HS-27A (cell line): ENCODE results near the gene YOD1.

ENCODE experiments used
- DNase-seq: peaks from one replicate; pipeline ENCODE4 v3.0.0-alpha.2; 2012; ENCODE audit warnings: low read depth, missing footprints

Gene YOD1

DNA sequence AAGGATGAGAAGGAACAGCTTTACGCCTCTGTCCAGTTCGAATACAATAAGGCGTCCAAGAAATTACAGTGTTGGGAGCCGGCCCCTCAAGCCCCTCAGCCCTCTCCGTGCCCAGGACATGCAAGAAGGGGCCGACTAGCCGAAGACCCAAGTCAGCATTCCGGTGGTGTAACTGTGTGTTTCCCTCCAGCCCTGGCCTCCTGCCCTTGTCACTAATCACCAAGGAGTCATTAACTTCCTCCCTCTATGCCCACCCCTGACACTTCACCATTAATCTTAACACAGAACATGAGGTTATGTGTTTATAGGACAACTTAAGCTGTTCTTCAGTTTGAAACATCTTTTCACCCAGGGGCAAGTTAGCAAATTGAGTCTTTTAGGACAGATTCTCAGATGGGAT lies 21.2 kb upstream of the YOD1 start:
- no peak for DNase-seq

DNA sequence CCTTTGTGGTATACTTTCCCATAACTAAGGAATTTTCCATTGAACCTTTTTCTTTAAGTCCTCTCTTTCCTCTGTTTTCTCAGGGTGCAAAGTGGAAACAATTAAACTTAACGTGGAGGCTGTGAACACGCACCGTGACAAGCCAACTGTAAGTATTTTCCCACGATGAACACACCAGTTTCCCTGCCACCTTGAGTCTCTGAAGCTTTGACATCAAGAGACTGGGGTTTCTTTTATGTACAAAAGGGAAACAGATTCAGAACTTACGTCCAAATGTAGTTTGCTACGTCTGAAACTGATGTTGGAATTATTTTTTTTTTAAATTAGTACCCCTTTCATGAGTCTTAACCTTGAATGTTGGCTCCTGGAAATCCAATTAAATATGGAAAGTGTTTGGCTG lies 20.4 kb upstream of the YOD1 start:
- DNase-seq: no peak

DNA sequence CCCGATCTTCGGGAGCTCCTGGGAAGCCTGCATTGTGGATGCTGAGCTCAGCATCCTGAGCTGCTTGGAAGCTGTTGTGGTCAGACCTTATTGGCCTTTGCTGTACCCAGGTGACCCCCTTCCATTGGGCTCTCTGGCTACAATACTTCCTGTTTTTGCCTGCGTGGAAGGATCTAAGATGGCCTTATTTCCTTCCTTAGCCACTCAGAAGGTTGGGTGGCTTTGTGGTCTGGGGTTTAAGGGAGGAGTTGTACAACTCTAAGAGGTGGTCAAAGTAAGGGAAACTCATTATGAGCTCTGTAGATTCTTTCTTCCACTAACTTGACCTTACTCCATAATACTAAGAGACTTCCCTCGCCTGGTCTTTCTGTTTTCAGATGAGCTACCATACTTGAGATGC lies 19.8 kb upstream of the YOD1 start:
- DNase-seq: no peak

DNA sequence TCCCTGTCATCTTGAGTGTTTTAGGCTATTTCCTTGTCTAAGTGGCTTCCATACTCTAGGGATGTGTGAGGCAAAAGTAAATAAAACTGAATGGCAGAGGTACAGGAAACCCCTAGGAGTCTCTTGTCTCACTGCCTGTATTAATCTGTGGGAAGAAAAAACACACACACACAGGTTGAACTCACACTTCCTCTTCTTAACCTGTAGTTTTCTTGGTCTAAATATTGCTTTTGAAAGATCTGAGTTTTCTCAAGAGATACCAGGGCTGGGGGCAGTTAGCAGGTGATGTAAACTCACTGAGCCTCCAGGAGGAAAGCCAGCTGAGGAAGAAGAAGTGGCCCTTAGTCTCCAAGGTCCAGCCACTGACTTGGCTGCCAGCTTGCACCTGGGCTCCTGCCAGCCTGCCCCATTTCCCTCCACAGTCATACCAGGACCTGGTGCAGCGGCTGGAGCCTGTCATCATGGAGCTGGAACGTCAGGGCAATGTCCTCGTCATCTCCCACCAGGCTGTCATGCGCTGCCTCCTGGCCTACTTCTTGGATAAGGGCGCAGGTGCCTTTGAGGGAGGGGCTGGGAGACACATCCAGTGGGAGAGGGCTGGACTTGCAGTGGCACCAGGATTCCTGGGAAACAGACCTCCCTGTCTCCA lies 19.0 kb upstream of the YOD1 start:
- no peak for DNase-seq

DNA sequence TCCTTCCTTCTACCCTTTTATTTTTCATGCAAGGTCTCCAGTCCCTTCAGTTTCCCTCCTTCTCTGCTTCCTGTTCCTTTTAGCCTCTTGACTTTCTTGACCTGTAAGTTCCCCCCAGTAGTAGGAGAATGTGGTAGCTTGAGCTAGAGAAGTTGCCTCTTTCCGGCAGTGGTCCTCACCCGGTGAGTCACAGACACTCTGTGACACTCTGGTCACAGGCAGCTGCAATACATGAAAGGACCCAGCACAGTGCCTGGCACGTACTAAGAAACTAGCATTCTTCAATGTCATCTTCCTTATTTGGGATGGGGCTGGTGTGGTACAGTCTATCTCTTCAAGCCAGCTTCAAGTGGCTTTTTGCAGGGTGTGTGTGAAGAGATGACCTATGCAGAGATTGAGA lies 18.1 kb upstream of the YOD1 start:
- DNase-seq: no peak

DNA sequence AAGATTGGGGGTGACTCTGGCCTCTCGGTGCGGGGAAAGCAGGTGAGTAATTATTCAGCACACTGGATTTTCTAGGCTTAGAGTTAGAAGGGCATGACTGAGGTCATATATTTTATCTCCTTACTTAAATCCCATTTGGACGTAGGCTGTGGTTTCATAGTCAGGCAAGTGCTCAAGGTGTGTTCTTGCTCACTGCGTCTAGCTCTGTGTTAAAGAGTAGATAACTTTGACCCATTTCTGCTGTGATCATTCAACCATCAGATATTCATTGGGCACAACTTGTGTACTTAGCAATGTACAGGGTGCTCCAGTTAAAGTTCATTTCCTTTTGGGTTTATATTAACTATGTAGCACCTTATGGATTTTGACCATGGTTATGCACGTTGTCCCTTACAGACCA lies 16.7 kb upstream of the YOD1 start:
- DNase-seq: no peak

DNA sequence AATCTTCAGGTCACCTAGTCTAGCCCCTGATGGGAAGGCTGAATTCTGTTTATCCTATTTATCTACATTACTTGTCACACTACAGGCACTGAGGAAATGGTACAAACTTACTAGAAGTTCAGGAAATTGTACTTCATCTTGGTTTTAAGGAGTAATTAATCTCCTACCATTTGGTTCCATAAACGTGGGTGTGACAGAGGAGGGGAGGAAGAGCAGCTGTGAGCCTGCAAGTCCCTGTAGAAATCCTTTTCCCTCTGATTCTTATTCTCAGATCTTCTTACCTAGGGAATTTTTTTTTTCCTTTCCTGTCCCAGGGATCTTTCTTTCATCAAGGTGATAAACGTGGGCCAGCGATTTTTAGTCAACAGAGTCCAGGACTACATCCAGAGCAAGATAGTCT lies 16.2 kb upstream of the YOD1 start:
- no peak for DNase-seq

DNA sequence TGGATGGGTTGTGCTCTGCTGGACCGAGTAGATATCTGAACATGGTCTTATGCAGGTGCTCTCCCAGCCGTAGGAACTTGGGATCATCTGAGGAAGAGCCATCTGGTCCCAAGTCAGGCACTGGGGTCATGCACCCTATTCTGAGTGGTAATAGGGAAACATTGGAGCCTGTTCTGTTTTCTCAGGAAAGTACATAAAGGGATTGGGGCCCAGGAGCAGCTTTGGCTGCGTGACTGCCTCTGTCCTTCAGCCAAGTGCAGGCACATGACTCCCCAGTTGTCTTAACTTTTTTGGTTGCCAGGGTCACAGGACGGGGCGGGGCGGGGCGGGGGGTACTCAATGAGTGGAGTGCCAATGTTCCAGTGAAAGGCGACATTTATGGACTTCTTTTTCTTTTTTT lies 13.6 kb upstream of the YOD1 start:
- no peak for DNase-seq

DNA sequence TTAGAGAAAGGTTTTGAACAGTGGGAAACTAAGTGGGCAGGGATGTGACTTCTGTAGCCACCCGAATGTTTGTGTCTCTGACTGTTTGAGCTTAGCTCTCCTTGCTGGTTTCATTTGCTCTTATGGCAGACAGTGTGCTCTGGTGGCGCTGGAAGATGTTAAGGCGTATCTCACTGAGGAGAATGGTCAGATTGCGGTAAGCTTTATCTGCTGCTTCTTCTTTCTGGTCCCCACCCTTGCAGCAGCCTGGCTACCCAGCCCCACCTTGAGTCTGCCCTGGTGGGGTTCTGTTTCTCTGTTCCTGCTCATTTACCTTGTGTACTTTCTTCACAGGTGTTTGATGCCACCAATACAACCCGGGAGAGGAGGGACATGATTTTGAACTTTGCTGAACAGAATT lies 12.0 kb upstream of the YOD1 start:
- DNase-seq: no peak

DNA sequence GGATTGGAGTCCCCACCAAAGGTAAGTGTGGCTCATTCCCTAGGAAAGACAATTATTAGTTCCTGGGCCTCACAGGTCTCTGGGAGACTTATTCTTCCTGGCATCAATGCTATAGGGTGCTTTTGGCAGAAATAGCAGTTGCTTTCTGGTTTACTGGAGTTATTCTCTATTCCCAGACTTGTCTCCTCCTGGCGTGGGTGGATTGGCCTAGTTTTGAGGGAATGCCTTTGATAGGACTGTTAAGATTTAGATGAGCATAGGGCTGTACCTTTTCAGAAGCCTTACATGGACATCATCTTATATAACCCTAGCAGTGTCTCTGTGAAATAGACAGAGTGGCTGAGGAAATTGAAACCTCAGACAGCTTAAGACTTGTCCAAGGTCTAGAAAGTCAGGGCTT lies 11.1 kb upstream of the YOD1 start:
- DNase-seq: no peak

DNA sequence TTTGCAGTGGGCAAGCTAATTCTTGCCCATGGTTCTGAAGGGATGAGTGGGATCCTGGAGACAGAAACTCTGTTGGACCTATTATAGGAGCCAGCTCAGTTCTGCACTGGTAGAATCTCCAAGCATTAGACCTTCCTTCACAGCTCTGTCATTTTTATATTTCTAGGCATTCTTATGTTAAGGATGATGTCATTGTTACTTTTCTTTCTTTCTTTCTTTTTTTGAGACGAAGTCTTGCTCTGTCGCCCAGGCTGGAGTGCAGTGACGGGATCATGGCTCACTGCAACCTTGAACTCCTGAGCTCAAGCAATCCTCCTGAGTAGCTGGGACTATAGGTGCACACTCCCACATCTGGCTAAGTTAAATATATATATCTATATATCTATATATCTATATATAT lies 9.6 kb upstream of the YOD1 start:
- no peak for DNase-seq

DNA sequence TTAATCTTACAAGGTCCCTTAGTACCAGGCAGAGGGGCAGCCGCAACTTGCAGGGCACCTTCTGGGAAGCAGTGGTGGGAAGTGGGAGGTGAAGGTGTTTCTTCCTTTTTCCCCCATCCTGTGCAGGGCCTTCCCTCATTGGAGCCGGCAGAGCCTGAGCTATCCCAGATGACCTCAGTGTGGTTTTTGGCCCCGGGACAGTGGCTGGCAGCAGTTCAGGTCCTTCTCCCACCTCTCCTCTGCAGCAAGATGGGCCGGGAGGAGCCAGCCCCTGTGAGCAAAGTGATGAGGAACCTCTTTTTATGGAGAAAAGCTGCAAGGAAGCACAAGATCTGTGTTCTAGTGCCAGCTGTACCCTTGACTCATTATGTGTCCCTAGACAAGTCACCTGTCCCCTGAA lies 8.9 kb upstream of the YOD1 start:
- no peak for DNase-seq

DNA sequence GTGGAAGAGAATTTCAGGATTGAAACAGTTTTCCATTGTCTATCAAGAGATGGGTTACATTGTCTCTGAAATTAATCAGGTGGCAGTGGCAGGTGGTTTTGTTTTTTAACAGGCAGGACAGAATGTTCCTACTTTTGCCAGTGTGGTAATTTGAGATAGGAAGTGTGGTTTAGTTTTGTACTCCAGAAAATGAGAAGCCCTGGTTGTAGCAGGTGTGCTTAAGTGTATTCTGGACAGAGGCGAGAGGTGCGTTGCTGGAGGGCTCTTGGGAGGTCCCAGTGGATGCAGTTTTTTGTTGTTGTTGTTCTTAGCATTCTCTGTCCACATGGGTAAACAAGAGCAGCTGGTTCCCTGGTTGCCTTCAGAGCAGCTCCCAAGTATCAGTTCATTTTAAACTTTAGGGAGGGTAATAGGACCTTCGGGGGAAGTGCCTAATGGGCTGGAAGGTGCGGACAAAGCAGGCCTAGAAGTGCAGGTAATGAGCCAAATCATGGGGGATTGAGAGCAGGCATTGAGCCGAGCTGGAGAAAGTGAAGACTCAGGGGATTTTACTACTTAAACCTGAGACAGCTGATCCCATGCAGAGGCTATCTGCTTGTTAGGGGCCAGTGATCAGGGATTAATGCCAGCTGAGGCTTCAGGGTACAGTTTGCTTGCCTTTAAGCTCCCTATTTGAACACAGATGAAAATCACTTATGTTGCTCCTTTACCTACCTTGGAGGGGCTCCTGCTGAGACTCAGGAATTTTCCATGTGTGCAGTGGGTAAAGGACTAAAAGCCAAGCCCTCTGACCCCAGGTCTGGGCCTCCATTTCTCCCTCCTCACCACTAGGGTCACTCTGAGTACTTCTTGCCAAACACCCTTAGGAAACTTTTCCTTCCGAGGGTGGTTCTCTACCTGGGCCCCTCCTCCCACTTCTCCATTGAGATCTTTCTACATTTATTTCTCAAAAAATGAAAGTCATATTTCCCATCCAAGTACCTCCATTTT lies 8.2 kb upstream of the YOD1 start:
- no peak for DNase-seq

DNA sequence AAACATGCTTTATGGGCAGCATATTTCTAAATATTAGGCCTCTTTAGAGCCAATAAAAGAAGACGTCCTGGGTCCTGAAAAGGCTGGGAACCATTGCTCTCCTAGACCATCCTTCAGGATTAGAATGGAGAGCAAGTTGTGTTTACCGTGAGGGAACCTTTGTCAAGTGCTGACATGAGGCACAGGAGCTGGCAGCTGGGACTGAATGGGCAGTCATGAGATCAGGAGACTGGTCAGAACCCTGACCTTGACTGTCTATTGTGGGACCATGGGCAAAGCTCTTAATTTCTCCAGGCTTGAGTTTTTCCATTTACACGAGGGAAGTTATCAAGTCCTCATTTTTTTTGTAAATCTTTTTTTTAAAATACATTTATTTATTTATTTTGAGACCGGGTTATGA lies 7.2 kb upstream of the YOD1 start:
- no peak for DNase-seq

DNA sequence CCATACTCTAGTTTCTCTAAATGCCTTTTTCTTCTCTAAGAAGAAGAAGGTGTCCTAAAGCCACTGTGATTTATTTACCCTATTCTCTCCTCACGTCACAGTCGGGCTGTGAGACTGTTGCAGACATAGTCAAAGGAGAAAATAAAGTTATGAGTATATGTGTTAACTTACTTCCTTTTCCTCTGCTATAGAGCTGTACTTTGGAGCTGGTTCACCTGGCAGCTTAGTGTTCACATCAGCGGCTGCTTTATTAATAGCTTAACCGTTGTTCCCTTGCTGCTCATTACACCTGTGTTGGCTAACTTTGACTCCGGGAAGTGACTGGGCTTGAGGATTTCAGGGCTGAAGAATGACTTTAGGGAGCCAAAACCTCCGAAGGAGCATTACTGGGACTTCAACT lies 5.7 kb upstream of the YOD1 start:
- no peak for DNase-seq

DNA sequence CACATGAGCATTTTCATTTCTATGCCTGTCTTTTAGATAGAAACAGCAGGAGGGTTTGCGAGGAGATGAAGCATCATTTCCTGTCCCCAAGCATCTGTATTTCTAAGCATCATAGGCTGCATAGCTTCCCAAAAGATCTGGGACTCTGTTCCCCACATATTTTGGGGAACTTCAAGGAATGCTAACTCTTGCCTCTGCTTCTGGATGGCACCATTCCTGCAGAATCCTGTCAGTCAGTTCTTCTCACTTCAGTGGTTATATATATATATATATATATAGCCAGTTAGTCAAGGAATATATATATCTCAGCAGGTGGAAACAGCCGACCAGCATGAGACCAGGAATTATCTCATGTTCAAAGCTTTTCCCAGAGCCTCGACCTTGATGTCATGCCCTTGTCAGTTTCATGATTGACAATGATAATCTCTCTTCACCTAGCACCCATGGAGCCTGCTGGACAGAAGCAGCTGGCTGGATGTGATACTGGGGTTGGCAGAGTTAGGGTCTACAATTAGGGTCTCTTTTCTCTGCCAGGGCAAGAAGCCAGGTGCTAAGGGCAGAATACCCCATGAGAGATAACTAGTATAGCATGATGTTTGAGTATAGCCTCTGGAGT lies 4.5 kb upstream of the YOD1 start:
- no peak for DNase-seq

DNA sequence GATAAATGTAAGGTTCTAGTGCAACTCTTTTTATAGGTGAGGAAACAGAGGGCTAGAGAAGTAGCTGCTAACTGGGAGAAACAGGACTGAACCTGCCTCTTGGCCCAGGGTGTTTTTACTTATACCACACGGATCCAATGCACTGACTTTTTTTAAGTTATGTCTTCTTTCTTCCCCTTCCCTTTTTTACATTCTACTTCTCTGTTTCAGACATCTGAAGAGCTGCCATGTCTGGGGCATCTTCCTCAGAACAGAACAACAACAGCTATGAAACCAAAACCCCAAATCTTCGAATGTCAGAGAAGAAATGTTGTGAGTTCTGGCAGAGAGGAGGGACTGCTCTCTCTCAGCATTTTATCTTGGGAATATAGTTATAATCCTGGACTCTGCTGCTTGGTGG lies 3.5 kb upstream of the YOD1 start:
- no peak for DNase-seq

DNA sequence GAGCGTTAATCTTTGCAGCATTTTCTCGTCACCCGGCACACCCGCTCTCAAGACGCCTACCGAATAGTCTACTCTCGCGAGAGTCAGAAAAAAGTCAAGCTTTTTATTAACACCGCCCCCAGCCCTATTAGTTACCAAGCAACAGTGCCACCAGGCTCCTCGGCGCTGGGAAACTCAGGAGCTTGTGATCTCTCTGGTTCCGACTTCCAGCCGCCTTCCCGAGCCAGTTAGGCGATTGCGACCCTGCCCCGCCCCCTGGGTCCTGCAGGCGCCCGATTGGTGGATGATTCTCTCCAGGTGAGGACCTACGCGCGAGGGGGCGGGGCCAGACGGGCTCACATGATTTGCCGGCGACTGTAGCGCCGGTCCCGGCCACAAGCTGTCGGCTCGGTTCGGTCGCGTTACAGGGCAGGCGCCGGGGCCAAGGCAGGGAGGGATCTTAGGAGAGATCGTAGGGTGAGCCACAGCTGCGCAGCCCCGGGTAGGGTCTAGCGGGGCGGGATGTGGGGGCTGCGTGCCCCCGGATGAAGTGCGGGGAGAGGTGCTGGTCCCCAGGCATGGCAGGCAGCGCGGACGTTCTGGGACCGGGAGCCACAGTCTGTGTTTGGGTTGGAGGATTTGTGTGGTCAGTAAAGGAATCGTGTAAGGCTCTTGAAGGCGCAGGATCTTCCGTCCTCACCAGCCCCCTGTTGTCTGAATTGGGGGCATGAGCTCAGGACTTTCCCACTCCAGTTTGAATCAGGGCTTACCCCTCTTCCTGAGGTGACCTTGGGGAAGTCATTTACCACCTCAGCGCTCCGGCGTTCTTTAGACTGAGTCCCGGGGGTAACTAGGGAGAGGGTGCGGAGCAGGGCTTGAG lies 2.1 kb upstream of the YOD1 start, which contains the start of gene PFKFB2:
Gene PFKFB2, plus strand, starts transcription at position 365 of the 859 bp plus-strand sequence. CDS start 1,443 bp downstream, outside the sequence.
- DNase-seq: no peak

DNA sequence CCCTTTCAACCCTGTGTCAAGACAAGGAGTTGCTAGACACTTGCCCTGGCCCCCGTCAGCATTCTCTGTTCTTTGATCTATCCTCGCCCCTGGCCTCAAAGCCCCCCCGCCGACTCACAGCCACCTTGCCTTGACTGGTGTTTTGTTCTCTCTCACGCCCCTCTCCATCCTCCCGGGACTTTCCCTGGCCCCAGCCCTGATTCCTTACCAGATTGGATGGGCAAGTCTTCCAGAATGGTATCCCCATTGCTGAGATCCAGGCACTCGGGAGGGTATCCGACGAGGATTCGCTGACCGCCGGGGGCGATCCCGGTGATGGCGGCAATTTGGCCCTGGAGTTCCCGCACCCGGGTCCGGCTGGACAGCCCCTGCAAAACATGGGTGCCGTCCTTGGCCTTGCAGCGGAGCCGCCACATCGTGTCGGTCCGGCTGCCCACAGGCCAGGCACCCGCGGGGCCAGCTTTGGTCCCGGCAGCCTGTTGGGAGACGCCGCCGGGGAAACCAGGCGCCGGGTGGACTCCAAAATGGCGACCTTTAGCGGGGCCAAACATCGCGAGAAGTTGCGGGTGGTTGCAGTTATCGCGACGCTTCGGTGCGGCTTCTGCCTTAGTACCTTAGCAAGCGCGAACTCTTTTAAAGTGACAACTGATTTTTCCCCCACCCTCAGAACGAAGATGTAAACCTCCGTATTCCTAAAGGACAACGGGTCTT lies 373 bp downstream of the YOD1 start:
- DNase-seq: peak; percentile 84

DNA sequence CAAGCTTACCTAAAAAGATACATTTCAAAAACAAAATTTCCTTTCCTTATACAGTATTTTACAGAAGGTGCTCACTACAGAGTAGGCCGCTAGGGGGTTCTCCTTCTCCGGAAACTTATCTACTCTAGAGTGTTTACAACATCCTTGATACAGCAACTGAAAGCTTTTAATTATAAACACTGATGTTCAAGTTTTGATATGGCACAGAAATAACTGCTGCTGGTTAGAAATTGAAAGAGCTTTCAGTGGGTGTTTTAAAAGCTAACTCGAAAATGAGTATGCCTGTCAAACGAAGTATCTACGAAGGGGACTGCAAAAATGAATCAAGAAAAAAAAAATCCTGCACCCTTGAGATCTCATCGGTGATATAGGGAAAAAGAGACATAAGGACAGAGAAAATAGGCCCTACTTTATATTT lies 1.0 kb downstream of the YOD1 start:
- DNase-seq: no peak

DNA sequence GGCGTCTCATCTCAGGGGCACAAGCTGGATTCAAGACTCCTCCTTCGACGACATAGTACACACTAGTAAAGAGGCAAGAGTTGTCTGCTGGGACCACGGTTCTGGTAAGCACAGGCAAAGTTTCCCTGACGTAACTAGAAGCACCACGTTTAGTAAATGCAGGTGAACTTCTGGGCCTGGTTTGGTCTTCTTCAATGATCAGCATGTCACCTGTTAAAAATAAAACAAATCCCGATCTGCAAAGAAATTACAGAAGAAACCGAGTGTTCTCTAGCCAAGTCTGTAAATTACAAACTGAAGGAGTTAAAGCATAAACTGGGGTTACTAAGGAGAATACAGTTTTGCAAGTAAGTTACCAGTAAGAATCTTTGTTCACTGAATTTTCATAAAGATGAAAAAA lies 1.5 kb downstream of the YOD1 start:
- DNase-seq: no peak
